ENCODE measurements around the gene ATG12.

The ATG12 gene

GRCh38 chr5:115785381-115786065 is 55.8 kb downstream of the ATG12 start:
- TF ChIP-seq Cebpa-rat (IDR thresholded peaks at IDR 0.05): no peak
- H3K36me3 ChIP-seq: no peaks in the 10 kb centered on the region
- H3K4me2 ChIP-seq: no peak overlapping the region
- H3K4me1 ChIP-seq: no peaks in the 10 kb centered on the region
- no peak overlapping the region for H3K27ac ChIP-seq
- H3K9ac ChIP-seq: no peak overlapping the region
- H4K20me1 ChIP-seq: no peaks in the 10 kb centered on the region
- H3K27me3 ChIP-seq: no peaks in the 10 kb centered on the region
- no peak overlapping the region for H3K4me3 ChIP-seq
- peaks cover 0 to 6% (median 0%) of the 10 kb centered on the region in 11 experiments; a peak in 2 of 22 replicates for H3K9me3 ChIP-seq (replicated peaks in 1 of 11)

- Histone ChIP-seq H3K4me1 (no peaks in the 10 kb centered on the region), H4K20me1 (no peaks in the 10 kb centered on the region), H3K9me3 (replicated peaks in 1 of 11) (no peaks in the 10 kb centered on the region), H3K27ac (no peak overlapping the region), H3K4me2 (no peak overlapping the region), H3K36me3 (no peaks in the 10 kb centered on the region), H3K9ac (no peak overlapping the region), H3K4me3 (no peak overlapping the region), H3K27me3 (no peaks in the 10 kb centered on the region)
- no peak for TF ChIP-seq Cebpa-rat (IDR thresholded peaks at IDR 0.05)
Observed at GRCh38 chr5:115778417-115778816, 62.9 kb downstream of the ATG12 start.

Data from BLaER1 treated with 17β-estradiol and CSF1 and Interleukin-3, amounts not matched to agents 10 nM and 100 nM (cell line).